Head of caudate nucleus (tissue), 42 donors: ENCODE data around the gene NDE1.
A peak's percentile ranks its signal among the peaks of the same experiment; 100 is the strongest.
"Not testable (repeated sequence)": the region's sequence is repeated elsewhere in the genome, so short reads cannot be mapped to it uniquely, and the experiment has no call there.

ENCODE experiments used
- DNase-seq, 42 donors: peaks; one replicate each; pipeline versions ENCODE4 v3.0.0 to v3.0.0-alpha.2; 2020 to 2021; ENCODE audit warnings: mixed read lengths in 7 of 42
- intact Hi-C: fragments of 100-400 bp; cut with DNase I; formaldehyde crosslinking; loops from one replicate; pipeline ENCODE4 v1.15.0; 2022

The NDE1 gene

DNA sequence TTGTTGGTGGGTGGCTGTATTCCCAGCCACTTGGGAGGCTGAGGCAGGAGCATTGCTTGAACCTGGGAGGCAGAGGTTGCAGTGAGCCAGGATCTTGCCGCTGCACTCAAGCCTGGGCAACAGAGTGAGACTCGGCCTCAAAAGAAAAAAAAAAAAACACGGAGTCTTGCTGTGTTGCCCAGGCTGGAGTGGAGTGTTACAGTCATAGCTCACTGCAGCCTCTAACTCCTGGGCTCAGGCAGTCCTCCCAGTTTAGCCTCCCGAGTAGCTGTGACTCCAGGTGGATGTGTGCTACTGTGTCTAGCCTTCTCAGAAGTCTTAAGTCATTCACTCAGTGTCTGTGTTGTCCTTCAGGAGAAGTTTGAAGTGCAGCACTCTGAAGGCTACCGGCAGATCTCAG, 27.4 kb downstream of the NDE1 start:
- no peak for DNase-seq
- intact Hi-C loops, result no loop called here

DNA sequence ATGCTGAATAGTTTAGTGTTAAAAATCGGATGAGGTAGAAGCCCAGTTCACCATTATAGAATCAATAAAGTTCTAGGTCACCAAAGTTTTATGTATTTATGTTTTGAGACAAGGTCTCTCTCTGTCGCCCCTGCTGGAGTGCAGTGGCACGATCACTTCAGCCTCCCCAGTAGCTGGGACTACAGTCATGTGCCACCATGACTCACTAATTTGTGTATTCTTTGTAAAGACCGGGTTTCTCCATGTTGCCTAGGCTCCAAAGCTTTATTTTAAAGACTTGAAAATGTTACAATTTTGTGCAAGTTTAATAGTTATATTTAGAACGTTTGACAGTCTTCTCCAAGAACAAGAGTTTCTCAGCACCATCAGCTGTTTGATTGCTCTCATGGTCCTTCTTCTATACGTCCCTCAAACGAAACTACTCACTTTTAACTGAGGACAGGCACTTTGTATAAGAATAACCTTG, 32.1 kb downstream of the NDE1 start:
- peak in 32 of 42 donors; percentile 26 to 84 (median 50) for DNase-seq
- intact Hi-C loops, result no loop called here

DNA sequence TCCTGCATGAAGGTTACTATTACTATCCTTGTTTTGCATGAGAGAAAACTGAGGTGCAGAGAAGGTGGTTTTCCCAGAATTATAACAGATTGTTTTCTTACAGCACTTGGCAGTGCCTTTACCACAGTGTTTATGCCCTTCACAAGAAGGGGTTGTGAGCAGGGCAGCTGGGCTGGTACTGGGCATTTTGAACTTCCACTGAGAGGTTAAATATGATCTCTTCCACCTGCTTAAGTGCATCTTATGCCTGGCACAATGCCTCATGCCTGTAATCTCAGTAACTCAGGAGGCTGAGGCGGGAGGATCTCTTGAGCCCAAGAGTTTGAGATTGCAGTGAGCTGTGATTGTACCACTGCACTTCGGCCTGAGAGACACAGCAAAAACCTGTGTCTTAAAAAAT, 36.2 kb downstream of the NDE1 start:
- intact Hi-C loops, result loop anchor here (5.0 kb wide), 1 partner anchor 44 kb away; the partner anchor contains the start of gene MARF1
- no peak for DNase-seq

DNA sequence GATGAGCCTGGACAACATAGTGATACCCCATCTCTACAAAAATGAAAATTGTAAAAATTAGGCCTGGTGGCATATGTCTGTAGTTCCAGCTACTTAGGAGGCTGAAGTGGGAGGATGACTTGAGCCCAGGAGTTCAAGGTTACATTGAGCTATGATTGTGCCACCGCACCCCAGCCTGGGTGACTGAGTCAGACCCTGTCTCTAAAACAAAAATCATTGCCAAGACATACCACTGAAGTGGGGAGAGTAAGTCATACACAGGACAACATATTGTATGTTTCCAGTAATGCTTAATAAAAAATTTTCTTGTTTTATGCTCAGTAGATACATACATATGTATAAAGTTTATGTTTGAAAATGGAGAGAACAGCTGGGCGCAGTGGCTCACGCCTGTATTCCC, 39.2 kb downstream of the NDE1 start:
- no peak for DNase-seq
- intact Hi-C loops, result loop anchor here (5.0 kb wide), 1 partner anchor 47 kb away; the partner anchor contains the start of gene MARF1

DNA sequence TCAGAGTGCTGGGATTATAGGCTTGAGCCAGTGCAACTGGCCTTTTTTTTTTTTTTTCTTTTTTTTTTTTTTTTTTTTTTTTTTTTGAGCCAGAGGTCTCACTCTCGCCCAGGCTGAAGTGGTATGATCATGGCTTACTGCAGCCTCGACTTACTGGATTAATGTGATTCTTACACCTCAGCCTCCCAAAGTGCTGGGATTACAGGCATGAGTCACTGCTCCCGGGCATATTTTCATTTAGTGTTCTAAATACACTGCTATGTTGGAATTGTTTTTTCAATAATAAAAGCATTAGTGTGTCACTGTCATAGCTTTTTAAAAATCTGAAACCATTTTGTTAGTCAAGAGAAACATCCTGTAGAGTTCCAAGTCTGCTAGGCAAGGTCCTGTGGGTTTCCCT, 40.3 kb downstream of the NDE1 start:
- intact Hi-C loops, result no loop called here
- no peak for DNase-seq

DNA sequence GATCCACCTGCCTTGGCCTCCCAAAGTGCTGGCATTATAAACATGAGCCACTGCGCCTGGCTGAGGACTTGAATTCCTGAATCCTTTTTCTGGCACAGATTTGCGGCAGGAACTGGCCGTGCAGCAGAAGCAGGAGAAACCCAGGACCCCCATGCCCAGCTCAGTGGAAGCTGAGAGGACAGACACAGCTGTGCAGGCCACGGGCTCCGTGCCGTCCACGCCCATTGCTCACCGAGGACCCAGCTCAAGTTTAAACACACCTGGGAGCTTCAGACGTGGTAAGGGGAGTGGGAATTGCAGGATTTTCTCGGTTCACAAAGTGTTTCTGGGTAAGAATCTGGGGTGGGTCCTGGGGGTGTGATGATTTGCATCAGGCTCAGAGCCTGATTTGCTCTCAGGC, 41.0 kb downstream of the NDE1 start:
- no peak for DNase-seq
- intact Hi-C loops, result no loop called here

DNA sequence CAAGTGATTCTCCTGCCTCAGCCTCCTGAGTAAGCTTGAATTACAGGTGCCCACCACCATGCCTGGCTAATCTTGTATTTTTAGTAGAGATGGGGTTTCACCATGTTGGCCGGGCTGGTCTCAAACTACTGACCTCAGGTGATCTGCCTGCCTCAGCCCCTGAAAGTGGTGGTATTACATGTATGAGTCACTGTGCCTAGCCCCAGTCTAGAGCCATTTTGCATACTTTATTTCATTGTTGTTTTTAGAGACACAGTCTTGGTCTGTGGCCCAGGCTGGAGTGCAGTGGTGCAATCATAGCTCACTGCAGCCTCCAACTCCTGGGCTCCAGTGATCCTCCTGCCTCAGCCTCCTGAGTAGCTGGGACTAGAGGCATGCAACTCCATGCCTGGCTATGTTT, 42.5 kb downstream of the NDE1 start:
- intact Hi-C loops, result not testable (repeated sequence)

DNA sequence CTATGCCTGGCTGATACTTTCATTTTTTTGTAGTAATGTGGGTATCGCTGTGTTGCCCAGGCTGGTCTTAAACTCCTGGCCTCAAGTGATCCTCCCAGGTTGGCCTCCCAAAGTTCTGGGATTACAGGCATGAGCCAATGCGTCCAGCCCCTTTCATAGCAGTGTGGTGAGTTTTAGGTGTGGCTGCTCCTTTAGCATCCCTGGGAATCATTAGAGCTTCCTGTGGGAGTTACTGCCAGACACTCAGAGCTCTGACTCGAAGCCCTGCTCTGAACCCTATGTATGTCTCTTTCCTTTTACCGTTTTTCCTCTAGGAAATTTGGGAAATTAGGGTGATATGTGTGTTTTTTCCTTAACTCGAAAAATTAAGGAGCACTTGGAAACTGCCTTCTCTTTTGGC, 44.5 kb downstream of the NDE1 start:
- intact Hi-C loops, result no loop called here

More for the DNA sequence above, 42.5 kb downstream of the NDE1 start:
- not testable (repeated sequence) for DNase-seq

DNA sequence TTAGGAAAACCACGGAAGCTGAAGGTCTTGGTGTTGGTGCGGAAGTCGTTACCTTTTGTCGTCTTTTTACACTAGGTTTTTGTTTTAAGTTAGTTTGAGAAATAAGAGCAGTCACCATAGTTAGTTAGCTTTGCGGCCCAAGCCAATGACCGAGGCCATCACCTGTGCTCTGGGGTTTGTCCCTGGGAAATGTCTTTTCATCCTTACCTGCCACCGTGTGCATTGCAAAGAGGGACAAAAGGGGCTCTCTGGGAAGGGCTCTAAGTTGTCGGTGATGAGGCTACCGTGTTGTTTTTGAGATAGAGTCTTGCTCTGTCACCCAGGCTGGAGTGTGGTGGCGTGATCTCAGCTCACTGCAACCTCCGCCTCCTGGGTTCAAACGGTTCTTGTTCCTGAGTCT, 49.8 kb downstream of the NDE1 start:
- intact Hi-C loops, result no loop called here
- DNase-seq, result no peak

More for the DNA sequence above, 44.5 kb downstream of the NDE1 start:
- no peak for DNase-seq

DNA sequence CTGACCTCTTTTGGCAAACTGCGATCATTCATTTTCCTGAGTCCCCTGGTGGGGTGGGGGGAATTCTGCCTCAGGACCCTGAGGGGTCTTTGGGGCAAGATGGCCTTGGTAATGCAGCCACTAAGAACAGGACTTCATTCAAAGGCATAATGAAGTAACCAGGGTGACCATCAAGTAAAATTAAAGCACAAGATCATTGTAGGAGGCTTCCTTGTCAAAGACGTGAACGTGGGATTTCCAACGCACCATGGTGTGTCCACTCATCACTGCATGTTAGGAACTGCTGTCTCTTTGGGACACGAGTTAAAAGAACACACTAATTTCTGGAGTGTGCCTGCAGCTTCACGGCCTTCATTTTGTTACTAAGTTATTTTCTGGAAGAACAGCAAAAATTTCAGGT, 51.3 kb downstream of the NDE1 start:
- intact Hi-C loops, result no loop called here
- DNase-seq, result no peak

DNA sequence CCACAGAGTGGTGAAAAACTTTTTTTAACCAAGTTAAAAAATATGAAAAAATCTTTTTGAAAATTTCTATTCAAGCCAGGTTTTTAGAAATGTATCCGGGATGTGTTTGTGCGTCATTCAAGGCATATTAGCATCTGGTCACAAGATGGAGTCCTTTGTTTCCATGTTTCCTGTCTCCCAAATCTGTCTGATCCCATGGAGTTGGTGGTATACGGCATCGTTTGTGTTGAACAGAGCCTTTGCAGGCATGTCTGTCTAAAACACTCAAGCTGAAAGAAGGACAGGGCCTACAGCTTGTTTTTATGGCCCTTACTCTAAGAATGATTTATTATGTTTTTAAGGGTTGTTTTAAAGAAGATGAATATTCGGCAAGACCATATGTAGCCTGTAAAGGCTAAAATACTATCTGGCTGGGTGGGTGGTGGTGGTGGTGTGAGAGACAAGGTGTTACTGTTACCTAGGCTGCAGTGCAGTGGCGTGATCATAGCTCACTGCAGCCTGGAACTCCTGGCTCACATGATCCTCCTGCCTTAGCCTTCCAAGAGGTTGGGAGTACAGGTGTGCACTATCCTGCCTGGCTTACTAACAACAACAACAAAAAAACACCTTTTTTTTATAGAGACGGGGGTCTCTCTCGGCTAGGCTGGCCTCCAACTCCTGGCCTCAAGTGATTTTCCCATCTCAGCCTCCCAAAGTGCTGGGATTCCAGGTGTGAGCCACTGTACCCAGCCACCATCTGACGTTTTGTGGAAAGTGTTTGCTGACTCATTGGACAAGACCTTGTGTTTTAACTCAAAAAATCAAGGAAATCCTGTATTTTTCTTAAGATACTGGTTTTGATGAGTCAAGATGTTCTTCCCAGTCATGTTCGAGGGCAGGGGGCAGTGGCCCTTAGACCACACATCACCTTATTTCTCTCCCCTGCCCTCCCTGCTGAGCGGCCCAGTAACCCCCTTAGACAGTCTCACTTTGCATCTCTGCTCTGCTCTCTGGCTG, 52.2 kb downstream of the NDE1 start:
- intact Hi-C loops, result no loop called here
- DNase-seq, result no peak

DNA sequence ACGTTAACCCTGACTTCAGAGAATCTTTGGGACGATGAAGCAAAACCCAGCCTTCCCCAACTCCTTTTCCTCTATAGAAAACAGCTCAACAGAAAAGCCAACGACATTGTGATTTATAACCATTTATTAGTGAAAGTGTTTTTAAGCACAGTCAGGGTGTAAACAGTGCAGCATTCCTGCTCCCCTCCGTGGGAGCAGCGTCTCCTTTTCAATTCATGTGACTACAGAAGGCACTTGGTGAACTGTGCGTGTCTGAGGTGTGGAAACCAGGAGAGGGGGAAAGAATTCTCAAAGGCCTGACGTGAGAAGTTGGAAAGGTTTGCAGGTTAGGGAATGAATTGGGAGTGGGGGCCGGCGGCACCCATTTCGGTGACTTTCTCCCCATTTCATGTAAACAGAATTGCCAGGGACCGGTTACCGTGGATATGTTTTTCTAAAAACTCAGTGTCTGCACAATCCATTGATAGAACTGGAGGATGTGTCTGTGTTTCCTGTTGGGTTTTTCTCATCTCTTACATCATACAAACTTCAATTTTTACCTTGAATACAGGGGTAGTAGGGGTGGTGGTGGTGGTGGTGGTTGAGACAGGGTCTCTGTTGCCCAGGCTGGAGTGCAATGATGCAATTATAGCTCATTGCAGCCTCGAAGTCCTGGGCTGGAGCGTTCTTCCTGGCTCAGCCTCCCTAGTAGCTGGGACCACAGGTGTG, 53.1 kb downstream of the NDE1 start:
- DNase-seq, result no peak
- intact Hi-C loops, result no loop called here

DNA sequence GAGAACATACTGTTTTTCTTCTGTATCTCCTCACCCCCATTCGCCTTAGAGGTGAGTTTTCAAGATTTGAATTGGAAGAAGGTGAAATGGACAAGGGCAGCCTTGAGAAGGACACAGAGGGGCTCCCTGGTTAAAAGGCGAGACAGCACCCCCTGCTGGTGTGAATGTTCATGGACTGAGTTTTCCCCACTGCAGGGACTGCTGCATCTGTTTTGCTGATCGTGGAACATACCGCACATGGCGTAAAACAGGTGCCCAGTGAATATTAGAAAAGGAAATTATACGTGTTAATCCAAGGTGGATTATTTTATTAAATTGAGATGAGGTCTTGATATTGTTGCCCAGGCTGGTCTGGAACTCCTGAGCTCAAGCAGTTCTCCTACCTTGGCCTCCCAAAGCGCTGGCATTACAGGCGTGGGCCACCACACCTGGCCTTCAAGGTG, 54.5 kb downstream of the NDE1 start:
- intact Hi-C loops, result no loop called here
- DNase-seq, result peak; percentile 22 to 96 (median 87)

DNA sequence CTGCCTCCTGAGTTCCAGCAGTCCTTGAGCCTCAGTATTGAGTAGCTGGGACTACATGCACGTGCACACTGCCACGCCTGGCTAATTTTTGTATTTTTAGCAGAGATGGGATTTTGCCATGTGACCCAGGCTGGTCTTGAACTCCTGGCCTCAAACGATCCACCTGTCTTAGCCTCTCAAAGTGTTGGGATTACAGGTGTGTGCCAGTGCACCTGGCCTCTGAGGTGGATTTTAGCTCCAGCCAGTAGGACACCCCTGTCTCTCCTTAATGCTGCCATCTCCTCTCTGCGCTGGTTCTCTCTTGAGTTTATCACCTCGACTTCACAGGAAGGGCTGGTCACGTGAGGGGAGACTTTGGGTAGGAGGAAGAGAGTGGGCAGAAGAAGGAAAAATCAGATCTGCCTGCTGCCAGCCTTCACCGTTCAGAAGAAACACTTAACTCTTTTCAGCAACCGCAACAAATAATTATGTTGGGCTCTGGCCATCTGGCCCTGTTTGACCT, 55.1 kb downstream of the NDE1 start:
- DNase-seq, result peak in 3 of 42 donors; percentile 8 to 22 (median 10)
- intact Hi-C loops, result no loop called here

DNA sequence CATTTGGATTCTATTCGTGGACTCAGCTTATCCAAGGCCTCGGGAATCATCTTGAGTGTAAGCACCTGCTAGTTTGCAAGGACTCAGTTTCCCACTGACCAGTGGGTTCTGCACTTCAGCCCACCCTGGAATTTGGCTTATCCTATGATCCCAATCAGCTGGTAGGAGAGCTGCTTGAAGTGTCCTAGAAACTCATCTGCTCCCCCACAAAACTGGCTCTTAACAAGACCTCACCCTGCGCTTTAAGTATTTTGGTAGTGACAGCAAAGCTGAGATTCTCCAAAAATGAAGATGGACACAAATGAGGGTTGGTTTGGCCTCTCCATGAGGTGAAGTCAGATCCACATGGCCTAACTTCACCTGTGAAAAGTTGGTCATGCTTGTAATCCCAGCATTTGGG, 57.3 kb downstream of the NDE1 start:
- intact Hi-C loops, result no loop called here
- no peak for DNase-seq

DNA sequence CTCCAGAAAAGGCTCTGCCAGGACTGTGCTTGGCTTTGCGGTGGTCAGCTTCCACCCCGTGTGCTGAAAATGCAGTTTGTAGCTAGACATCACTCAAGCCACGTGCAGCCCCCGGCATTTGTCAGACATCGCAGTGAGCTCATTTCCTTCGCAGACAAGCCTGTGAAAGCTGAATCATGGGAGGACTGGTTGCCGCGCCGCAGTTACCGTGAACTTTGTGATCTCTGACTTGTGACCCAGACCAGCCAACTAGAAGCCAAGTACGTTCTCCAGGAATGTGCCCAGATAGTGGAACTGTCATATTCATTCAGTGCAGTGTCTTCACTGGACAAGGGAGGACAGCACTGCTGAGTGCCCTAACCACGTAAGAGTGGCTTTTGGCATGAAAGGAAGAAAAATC, 58.1 kb downstream of the NDE1 start:
- no peak for DNase-seq
- intact Hi-C loops, result no loop called here

DNA sequence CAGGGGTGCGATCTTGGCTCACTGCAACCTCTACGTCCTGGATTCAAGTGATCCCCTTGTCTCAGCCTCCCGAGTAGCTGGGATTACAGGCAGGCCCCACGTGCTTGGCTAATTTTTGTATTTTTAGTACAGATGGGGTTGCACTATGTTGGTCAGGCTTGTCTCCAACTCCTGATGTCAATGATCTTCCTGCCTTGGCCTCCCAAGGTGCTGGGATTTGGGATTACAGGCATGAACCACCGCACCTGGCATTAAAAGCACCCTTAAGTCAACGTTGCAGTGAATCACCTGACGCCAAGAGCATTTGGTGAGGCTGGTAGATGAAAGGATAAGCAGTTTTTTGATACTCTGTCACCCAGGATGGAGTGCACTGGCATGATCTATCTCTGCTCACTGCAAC, 59.0 kb downstream of the NDE1 start:
- DNase-seq, result no peak
- intact Hi-C loops, result no loop called here

DNA sequence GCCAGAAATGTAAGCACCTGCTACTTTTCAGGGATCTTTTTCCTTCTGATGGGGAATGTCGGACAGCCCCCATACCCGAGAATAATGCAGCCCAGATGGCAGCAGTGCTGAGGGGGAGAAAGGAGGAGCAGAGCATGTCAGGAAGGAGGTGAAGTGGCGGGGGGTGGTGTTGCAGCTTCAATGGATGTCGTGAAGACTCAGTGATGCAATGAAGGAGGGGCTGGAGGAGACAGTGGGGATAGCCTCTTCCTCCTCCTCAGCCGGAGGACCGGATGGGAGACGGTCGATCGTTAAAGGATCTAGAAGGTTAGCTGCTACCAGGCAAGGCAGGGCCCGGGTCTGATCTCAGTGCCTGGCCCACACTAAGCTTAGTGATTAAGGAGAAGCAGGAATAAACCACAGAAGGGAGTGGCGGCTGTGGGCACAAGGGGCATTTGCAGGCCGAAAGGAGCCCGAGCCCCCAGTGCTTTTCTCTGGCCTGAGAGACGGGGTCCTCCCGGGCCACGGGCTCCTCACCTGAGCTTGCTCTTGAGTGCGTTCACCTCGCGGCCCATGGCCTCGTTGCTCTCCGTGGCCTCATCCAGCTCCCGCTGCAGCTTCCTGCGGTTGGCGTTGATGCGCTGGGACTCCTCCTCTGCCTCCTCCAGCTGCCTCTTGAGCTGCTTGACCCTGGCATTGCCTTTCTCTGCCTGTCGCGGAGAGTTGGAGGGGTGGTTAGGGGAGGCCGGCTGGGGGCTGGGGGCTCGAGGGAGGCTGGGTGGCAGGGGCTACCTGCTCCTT, 64.5 kb downstream of the NDE1 start:
- no peak for DNase-seq
- intact Hi-C loops, result no loop called here

DNA sequence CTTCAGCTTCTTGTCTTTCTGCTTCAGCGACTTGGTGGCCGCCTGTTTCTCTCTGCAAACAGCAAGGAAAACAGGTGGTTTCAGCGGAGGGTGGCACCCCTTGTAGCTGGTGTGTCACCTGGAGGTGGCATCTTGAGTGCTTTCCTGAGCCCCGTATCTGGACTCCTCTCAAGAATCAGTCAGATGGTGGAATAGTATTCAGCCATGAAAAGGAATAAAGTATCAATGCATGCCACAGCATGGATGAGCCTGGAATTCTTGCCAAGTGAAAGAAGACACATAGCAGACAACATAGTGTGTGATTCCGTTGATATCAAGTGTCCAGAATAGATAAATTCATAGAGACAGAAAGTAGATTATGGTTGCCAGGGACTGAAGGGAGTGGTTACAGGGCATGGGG, 65.2 kb downstream of the NDE1 start:
- intact Hi-C loops, result no loop called here
- DNase-seq, result no peak
